ENCODE data around the gene COL19A1.
A peak's percentile ranks its signal among the peaks of the same experiment; 100 is the strongest.

The COL19A1 gene

GRCh38 chr6:70180183-70180900, 314.0 kb downstream of the COL19A1 start:
- DNase-seq = no peak

- DNase-seq = no peak
These were observed 314.7 kb downstream of the COL19A1 start for GRCh38 chr6:70180901-70181599.

- no peak for DNase-seq
These were observed 317.2 kb downstream of the COL19A1 start for GRCh38 chr6:70183538-70183937.

GRCh38 chr6:70184723-70185122, 318.4 kb downstream of the COL19A1 start:
- no peak for DNase-seq

- DNase-seq = no peak
These were observed 320.1 kb downstream of the COL19A1 start for GRCh38 chr6:70186461-70186860.

GRCh38 chr6:70188202-70188601, 321.8 kb downstream of the COL19A1 start:
- DNase-seq = no peak

GRCh38 chr6:70194421-70194820, 328.1 kb downstream of the COL19A1 start:
- no peak for DNase-seq

GRCh38 chr6:70196531-70196930, 330.2 kb downstream of the COL19A1 start:
- no peak for DNase-seq

GRCh38 chr6:70198785-70199184, 332.4 kb downstream of the COL19A1 start:
- no peak for DNase-seq

GRCh38 chr6:70208235-70208790, 342.0 kb downstream of the COL19A1 start:
- DNase-seq = no peak

GRCh38 chr6:70210462-70210861, 344.1 kb downstream of the COL19A1 start:
- peak in 1 of 2 experiments; percentile 26 for DNase-seq

- DNase-seq = no peak
These were observed 349.2 kb downstream of the COL19A1 start for GRCh38 chr6:70215460-70216108.

GRCh38 chr6:70216767-70217166, 350.4 kb downstream of the COL19A1 start:
- no peak for DNase-seq

- no peak for DNase-seq
These were observed 353.7 kb downstream of the COL19A1 start for GRCh38 chr6:70219943-70220613.

GRCh38 chr6:70221025-70221714, 354.8 kb downstream of the COL19A1 start:
- DNase-seq = peak; percentile 46 to 77

GRCh38 chr6:70221715-70222438, 355.5 kb downstream of the COL19A1 start:
- peak; percentile 31 to 35 for DNase-seq

- peak; percentile 31 to 35 for DNase-seq
These were observed 356.0 kb downstream of the COL19A1 start for GRCh38 chr6:70222439-70222749.

- no peak for DNase-seq
These were observed 358.7 kb downstream of the COL19A1 start for GRCh38 chr6:70225055-70225454.

GRCh38 chr6:70231311-70231710, 365.0 kb downstream of the COL19A1 start:
- no peak for DNase-seq

GRCh38 chr6:70234561-70235236, 368.3 kb downstream of the COL19A1 start:
- DNase-seq = peak; percentile 6 to 37

GRCh38 chr6:70236343-70236742, 370.0 kb downstream of the COL19A1 start:
- DNase-seq = no peak
